T-cell (primary cell): ENCODE measurements around the gene PCGF2. TPM values are rescaled to one million over a fixed set of nuclear protein-coding genes. Genes with fewer than 3 reads are reported as not detected.

ENCODE experiments used
- ATAC-seq, 4 experiments: fragments of 200-7000 bp in 3 of 4; fragments of 150-1000 bp in 1 of 4; cut with Tn5 transposase; replicated peaks in 1 of 4; 1 replicate in 3 of 4; 2 replicates in 1 of 4; pipeline ENCODE4 v1.10.0; 2021; ENCODE audit warnings: moderate library complexity in 3 of 4, mild to moderate bottlenecking in 2 of 4, moderate number of reproducible peaks in 1 of 4
- CTCF ChIA-PET, 2 donors: fragments of 300-600 bp; sonication (Branson Sonifier 250); formaldehyde crosslinking; loops; one replicate each; lab custom pipeline; 2022; ENCODE audit warnings: antibody characterized with exemption in 2 of 2; lab: Charles Lee
- POLR2A ChIA-PET, 2 donors: fragments of 300-600 bp; sonication (Branson Sonifier 250); formaldehyde crosslinking; loops; one replicate each; lab custom pipeline; 2022; ENCODE audit warnings: antibody characterized with exemption in 2 of 2; lab: Charles Lee
- DNase-seq, 35 experiments: peaks; one replicate each; pipeline versions ENCODE4 v3.0.0 to v3.0.0-alpha.2; 2013 to 2023
- H3K27ac ChIP-seq: one replicate; pipeline ENCODE4 v1.5.1; 2013; ENCODE audit warnings: low read length
- H3K27me3 ChIP-seq, 2 experiments: replicated peaks in 1 of 2; 1 replicate in 1 of 2; 2 replicates in 1 of 2; pipeline versions ENCODE4 v1.6.1 to v1.7.0; 2013; ENCODE audit warnings: low read length in 1 of 2, mixed read lengths in 1 of 2; ENCODE audit not compliant: control insufficient read depth in 2 of 2, insufficient read depth in 2 of 2; ENCODE audit errors: extremely low read depth in 1 of 2
- H3K36me3 ChIP-seq, 2 donors: 1 replicate in 1 of 2; 2 replicates in 1 of 2; pipeline versions ENCODE4 v1.6.1 to v1.7.0; 2013; ENCODE audit warnings: low read length in 1 of 2; ENCODE audit not compliant: control insufficient read depth in 2 of 2, insufficient read depth in 1 of 2; ENCODE audit errors: extremely low read depth in 1 of 2
- H3K4me1 ChIP-seq, 2 experiments: 1 replicate in 1 of 2; 2 replicates in 1 of 2; pipeline versions ENCODE4 v1.6.1 to v1.7.0; 2013; ENCODE audit warnings: low read length in 2 of 2, mixed read lengths in 1 of 2; ENCODE audit not compliant: insufficient read depth in 2 of 2, control insufficient read depth in 1 of 2; ENCODE audit errors: extremely low read depth in 1 of 2
- H3K4me3 ChIP-seq, 2 donors: 1 replicate in 1 of 2; 2 replicates in 1 of 2; pipeline versions ENCODE4 v1.5.1 to v1.7.0; 2013; ENCODE audit warnings: mild to moderate bottlenecking in 2 of 2, low read length in 1 of 2, moderate library complexity in 1 of 2; ENCODE audit not compliant: control insufficient read depth in 1 of 2; ENCODE audit errors: extremely low read depth in 1 of 2
- H3K9me3 ChIP-seq: 2 replicates; pipeline ENCODE4 v1.7.0; 2013
- H3K27ac Mint-ChIP-seq, 2 donors: one replicate each; pipeline ENCODE4 v1.8.0; 2020 to 2021; ENCODE audit warnings: mild to moderate bottlenecking in 2 of 2, mixed read lengths in 2 of 2
- H3K27me3 Mint-ChIP-seq, 2 donors: one replicate each; pipeline ENCODE4 v1.8.0; 2021 to 2022; ENCODE audit warnings: mixed read lengths in 2 of 2
- H3K36me3 Mint-ChIP-seq: one replicate; pipeline ENCODE4 v1.8.0; 2021; ENCODE audit warnings: mixed read lengths
- H3K4me1 Mint-ChIP-seq, 3 donors: one replicate each; pipeline ENCODE4 v1.8.0; 2020 to 2022; ENCODE audit warnings: mixed read lengths in 3 of 3, mild to moderate bottlenecking in 1 of 3
- H3K4me3 Mint-ChIP-seq, 3 donors: one replicate each; pipeline ENCODE4 v1.8.0; 2020 to 2022; ENCODE audit warnings: mild to moderate bottlenecking in 3 of 3, mixed read lengths in 3 of 3, moderate library complexity in 3 of 3
- H3K9me3 Mint-ChIP-seq, 3 donors: one replicate each; pipeline ENCODE4 v1.8.0; 2020 to 2022; ENCODE audit warnings: mixed read lengths in 3 of 3
- WGBS: methylation state at CpG from one replicate; pipeline ENCODE4 v1.1.5; 2013; ENCODE audit warnings: missing lambda C conversion rate; ENCODE audit not compliant: insufficient coverage; 5-methylcytosine and 5-hydroxymethylcytosine counted together
- total RNA-seq, 35 experiments: library from RNA in 6 of 35; stranded (reverse) in 6 of 35; fragments of 120-200 nt in 1 of 35; gene quantifications; one replicate each; pipeline versions ENCODE4 v1.2.1 to v1.2.4 and lab custom pipeline; 2013 to 2026

Gene PCGF2
- total RNA-seq, 5 donors from 2014 or later (not counting 1 experiment from before 2014, with no cell fraction given): 0.28 to 0.69 (median 0.53) TPM; not detected in 2

DNA sequence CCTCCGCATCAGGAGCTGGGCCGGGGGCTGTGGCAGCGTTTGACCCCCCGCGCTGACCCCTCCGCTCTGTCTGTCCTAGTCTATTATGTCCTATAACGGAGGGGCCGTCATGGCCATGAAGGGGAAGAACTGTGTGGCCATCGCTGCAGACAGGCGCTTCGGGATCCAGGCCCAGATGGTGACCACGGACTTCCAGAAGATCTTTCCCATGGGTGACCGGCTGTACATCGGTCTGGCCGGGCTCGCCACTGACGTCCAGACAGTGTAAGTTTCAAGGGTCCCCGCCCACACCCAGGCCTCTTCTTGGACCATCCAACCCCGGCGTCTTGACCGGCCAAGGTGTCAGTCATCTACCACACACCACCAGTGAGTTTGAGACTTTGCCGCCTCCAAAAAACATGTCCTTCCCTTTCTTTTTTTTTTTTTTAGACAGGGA lies 5.0 kb upstream of the PCGF2 start:
- POLR2A ChIA-PET: interaction anchor here (0.6 to 0.7 kb wide), 5 partner anchors 12 to 415 kb away, joined by 4 to 6 read pairs (median 5); no protein-coding TSS in a partner anchor
- Mint-ChIP-seq H3K27ac (peak overlapping the region; percentile 97), H3K4me1 (peaks cover 50 to 57% (median 55%) of the 10 kb centered on the region in 3 donors), H3K27me3 (peaks cover 6 to 28% of the 10 kb centered on the region in 2 donors), H3K9me3 (no peaks in the 10 kb centered on the region), H3K4me3 (peak overlapping the region; percentile 88 to 99 (median 99)), H3K36me3 (peaks cover 18% of the 10 kb centered on the region)
- Histone ChIP-seq H3K36me3 (peaks cover 11 to 33% of the 10 kb centered on the region in 2 donors), H3K4me3 (peak overlapping the region; percentile 95 to 96), H3K27ac (peak overlapping the region; percentile 67), H3K4me1 (peaks cover 20 to 67% of the 10 kb centered on the region in 2 experiments), H3K9me3 (no peaks in the 10 kb centered on the region), H3K27me3 (peaks cover 4 to 29% of the 10 kb centered on the region in 2 experiments)
- DNase-seq: no peak
- CTCF ChIA-PET: interaction anchor here in 1 of 2 donors (0.6 kb wide), 1 partner anchor 9 kb away, joined by 4 read pairs; no protein-coding TSS in a partner anchor
- WGBS: 5% methylated on average over 21 of the region's 22 CpGs
- no peak for ATAC-seq

DNA sequence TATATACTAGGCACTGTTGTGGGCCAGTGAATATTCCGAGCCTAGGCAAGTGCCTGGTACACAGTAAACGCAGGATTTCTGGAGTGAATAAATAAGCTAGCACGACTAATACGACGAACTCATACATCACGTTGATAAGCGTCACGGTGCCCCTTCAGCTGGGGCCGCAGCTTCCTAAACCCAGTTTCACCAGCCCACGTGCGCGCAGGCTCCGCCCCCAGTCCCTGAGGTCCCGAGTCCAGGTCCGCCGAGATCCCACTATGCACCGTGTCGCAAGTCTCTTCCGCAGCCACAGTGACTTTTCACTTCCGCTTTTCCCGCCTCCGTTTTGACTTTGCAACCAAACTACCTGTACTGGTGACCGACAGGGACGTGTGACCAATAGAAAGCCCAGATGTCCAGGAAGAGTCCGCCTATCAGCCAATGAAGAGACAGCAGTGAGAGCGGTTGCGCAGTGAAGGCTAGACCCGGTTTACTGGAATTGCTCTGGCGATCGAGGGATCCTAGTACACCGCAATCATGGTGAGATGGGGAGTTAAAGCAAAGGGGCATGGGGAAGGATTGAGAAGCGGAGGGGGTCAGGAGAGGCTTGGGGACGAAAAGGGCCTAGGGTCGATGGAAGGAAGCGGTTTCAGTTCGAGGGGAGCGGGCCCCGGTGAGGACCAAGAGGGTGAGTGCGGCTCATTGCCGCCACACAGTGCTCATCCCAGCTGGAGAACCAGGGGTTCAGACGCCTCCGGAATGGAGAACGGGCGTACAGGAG lies 4.4 kb upstream of the PCGF2 start, which contains the start of gene PSMB3:
TSS of gene PSMB3 (plus strand) at position 434 of the 763 bp plus-strand sequence. CDS start at position 520, 86 bp downstream.
- H3K4me1 ChIP-seq: peaks cover 22 to 73% of the 10 kb centered on the region in 2 experiments
- ChIA-PET CTCF (interaction anchor here in 1 of 2 donors (0.6 to 1.1 kb wide), 7 partner anchors 18 to 401 kb away, joined by 3 to 8 read pairs (median 3); partner anchors contain the start of gene EPOP), POLR2A (interaction anchor here in 1 of 2 donors (1.0 kb wide), 1 partner anchor 8 kb away, joined by 4 read pairs; no protein-coding TSS in a partner anchor)
- no peaks in the 10 kb centered on the region for H3K9me3 ChIP-seq
- Mint-ChIP-seq H3K9me3 (no peaks in the 10 kb centered on the region), H3K4me1 (peaks cover 50 to 59% (median 57%) of the 10 kb centered on the region in 3 donors), H3K36me3 (peaks cover 18% of the 10 kb centered on the region), H3K27me3 (peaks cover 6 to 31% of the 10 kb centered on the region in 2 donors), H3K27ac (peak within 1 kb of the TSS; percentile 97), H3K4me3 (peak within 1 kb of the TSS; percentile 88 to 99 (median 99))
- under 1% methylated on average over 43 of the region's 44 CpGs for whole genome bisulfite sequencing
- H3K36me3 ChIP-seq: peaks cover 10 to 28% of the 10 kb centered on the region in 2 donors
- peak; percentile 87 to 92 (median 90) for ATAC-seq
- peak; percentile 83 to 99 (median 95) for DNase-seq
- peak within 1 kb of the TSS; percentile 78 for H3K27ac ChIP-seq
- peak within 1 kb of the TSS; percentile 95 to 96 for H3K4me3 ChIP-seq
- peaks cover 4 to 34% of the 10 kb centered on the region in 2 experiments for H3K27me3 ChIP-seq

DNA sequence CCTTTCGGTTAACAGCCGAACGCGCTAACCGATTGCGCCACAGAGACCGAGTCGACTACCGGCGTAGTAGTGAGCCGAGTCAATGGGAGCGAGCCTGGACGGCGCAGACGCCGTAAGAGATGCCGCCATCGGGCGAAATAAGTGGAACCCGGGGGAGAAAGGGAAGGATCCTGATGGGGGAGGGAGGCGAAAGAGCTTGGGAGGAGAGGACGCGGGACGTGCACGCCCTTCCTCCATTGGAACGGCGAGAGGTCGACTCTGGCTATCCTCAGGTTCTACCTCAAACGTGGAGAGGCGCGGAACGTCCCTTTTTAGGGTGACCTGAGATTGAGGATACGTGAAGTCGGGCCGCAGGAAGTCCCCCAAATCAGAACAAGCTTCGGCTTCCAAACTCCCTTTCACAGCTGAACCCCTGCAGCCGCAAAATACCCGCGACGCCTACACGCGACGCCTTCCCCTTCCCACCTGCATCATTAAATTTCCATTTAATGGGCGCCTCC lies 3.7 kb upstream of the PCGF2 start:
- peak overlapping the region; percentile 78 for H3K27ac ChIP-seq
- DNase-seq (peak; percentile 66 to 90 (median 83)), ATAC-seq (peak; percentile 35 to 56 (median 37))
- WGBS: under 1% methylated on average over 43 of the region's 44 CpGs
- peaks cover 51 to 61% (median 58%) of the 10 kb centered on the region in 3 donors for H3K4me1 Mint-ChIP-seq
- H3K4me3 ChIP-seq: peak overlapping the region; percentile 95 to 96
- H3K27me3 ChIP-seq: peaks cover 4 to 40% of the 10 kb centered on the region in 2 experiments
- peak overlapping the region; percentile 88 to 99 (median 99) for H3K4me3 Mint-ChIP-seq
- H3K9me3 ChIP-seq: no peaks in the 10 kb centered on the region
- H3K27me3 Mint-ChIP-seq: peaks cover 10 to 33% of the 10 kb centered on the region in 2 donors
- peaks cover 29 to 79% of the 10 kb centered on the region in 2 experiments for H3K4me1 ChIP-seq
- ChIA-PET CTCF (interaction anchor here in 1 of 2 donors (0.6 to 1.1 kb wide), 6 partner anchors 17 to 401 kb away, joined by 3 to 8 read pairs (median 3); partner anchors contain the start of gene EPOP), POLR2A (interaction anchor here in 1 of 2 donors (1.0 kb wide), 1 partner anchor 9 kb away, joined by 4 read pairs; no protein-coding TSS in a partner anchor)
- H3K36me3 ChIP-seq: peaks cover 6 to 26% of the 10 kb centered on the region in 2 donors
- H3K9me3 Mint-ChIP-seq: no peaks in the 10 kb centered on the region
- peak overlapping the region; percentile 97 for H3K27ac Mint-ChIP-seq
- H3K36me3 Mint-ChIP-seq: peaks cover 18% of the 10 kb centered on the region

DNA sequence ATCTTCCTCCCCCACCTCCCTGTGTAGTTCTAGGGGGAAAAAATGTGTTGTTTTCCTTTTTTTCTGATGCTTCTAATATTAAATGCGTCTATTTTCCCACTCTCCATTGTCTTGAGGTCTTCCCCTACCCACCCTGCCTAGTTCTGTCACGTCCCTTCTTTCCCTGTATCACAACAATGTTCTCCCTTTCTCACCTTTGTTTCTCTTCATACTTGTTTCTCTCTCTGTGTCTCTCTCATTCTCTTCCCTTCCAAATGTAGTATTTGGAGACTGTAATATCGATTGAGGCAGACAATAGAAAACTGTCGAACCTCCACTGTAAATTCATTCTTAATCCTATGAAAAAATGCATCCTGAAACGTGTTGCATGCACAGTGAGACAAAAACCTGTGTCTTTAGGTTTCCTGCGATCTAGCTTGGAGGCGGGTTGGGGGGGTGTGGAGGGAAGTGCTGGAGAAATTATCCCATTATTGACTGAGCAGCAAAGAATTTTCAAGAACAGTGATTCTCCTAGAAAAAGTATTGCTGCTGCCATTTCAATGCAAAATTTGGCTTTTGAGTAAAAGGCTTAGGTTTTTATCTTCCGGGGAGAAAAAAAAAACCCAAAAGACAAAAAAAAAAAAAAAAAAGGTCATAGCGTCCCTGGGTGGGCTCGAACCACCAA lies 3.1 kb upstream of the PCGF2 start:
- Mint-ChIP-seq H3K27me3 (peaks cover 16 to 39% of the 10 kb centered on the region in 2 donors), H3K4me3 (peak overlapping the region; percentile 88 to 99 (median 99)), H3K36me3 (peaks cover 15% of the 10 kb centered on the region), H3K9me3 (no peaks in the 10 kb centered on the region), H3K4me1 (peaks cover 57 to 66% (median 63%) of the 10 kb centered on the region in 3 donors), H3K27ac (peak overlapping the region; percentile 97)
- Histone ChIP-seq H3K36me3 (peaks cover 4 to 20% of the 10 kb centered on the region in 2 donors), H3K27me3 (peaks cover 4 to 45% of the 10 kb centered on the region in 2 experiments), H3K4me3 (peak overlapping the region; percentile 95 to 96), H3K27ac (peak overlapping the region; percentile 78), H3K4me1 (peaks cover 31 to 85% of the 10 kb centered on the region in 2 experiments), H3K9me3 (no peaks in the 10 kb centered on the region)
- ATAC-seq: no peak
- POLR2A ChIA-PET: interaction anchor here in 1 of 2 donors (1.0 kb wide), 1 partner anchor 9 kb away, joined by 4 read pairs; no protein-coding TSS in a partner anchor
- no peak for DNase-seq
- WGBS: 0% methylated on average over 1 of the region's 10 CpGs
- CTCF ChIA-PET: interaction anchor here in 1 of 2 donors (1.3 kb wide), 1 partner anchor 16 kb away, joined by 5 read pairs; no protein-coding TSS in a partner anchor

DNA sequence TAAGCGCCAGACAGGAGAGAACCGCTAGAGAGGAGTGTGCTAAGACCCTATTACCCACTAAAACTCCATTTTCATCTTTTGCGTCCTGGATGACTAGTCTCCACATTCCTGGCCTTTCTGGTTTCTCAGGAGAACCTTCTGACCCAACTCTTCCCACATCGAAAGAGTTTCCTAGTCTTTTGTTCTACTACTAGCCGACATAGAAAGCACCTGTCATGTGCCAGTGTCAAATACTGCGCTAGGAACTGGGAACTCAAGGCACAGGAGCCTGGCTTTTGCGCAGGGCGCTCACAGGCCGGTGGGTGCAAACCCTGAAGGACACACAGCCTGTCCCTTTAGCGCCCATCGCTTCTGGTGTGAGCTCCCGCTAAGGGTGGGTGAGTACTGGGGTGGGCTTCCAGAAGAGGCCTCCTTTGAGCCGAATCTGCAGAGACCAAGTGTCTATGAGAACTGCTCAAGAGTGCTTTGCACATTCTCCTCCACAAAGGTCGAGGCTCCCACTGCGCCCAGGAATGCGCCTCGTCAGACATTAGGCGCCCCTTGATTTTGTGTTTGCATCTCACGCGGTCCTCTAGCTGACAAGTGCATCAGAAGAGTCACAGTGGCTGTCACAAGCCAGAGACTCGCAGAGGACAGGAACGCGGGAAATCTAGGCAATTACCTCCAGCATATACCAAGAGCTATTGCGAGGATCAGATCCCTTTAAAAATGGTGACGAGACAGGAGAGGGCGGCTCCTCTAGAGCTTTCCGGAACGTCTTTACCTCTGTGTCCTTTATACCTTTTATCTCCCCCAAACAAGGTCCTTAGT lies 2.4 kb upstream of the PCGF2 start:
- Histone ChIP-seq H3K4me1 (peaks cover 36 to 86% of the 10 kb centered on the region in 2 experiments), H3K36me3 (peaks cover 0 to 13% of the 10 kb centered on the region in 2 donors), H3K27me3 (peaks cover 4 to 53% of the 10 kb centered on the region in 2 experiments), H3K27ac (no peak overlapping the region), H3K9me3 (no peaks in the 10 kb centered on the region), H3K4me3 (peak overlapping the region; percentile 95 to 96)
- peaks cover 21 to 43% of the 10 kb centered on the region in 2 donors for H3K27me3 Mint-ChIP-seq
- ChIA-PET CTCF (interaction anchor here in 1 of 2 donors (1.3 kb wide), 1 partner anchor 15 kb away, joined by 5 read pairs; no protein-coding TSS in a partner anchor), POLR2A (no interaction called here)
- no peak for ATAC-seq
- H3K27ac Mint-ChIP-seq: peak overlapping the region in 1 of 2 donors; percentile 97
- H3K9me3 Mint-ChIP-seq: no peaks in the 10 kb centered on the region
- DNase-seq: peak in 1 of 35 experiments; percentile 41
- H3K4me1 Mint-ChIP-seq: peaks cover 61 to 65% (median 63%) of the 10 kb centered on the region in 3 donors
- peaks cover 11% of the 10 kb centered on the region for H3K36me3 Mint-ChIP-seq
- peak overlapping the region; percentile 88 to 99 (median 99) for H3K4me3 Mint-ChIP-seq
- 22% methylated on average over 13 of the region's 28 CpGs for WGBS
